ENCODE data around the gene KNSTRN.

KNSTRN gene

DNA sequence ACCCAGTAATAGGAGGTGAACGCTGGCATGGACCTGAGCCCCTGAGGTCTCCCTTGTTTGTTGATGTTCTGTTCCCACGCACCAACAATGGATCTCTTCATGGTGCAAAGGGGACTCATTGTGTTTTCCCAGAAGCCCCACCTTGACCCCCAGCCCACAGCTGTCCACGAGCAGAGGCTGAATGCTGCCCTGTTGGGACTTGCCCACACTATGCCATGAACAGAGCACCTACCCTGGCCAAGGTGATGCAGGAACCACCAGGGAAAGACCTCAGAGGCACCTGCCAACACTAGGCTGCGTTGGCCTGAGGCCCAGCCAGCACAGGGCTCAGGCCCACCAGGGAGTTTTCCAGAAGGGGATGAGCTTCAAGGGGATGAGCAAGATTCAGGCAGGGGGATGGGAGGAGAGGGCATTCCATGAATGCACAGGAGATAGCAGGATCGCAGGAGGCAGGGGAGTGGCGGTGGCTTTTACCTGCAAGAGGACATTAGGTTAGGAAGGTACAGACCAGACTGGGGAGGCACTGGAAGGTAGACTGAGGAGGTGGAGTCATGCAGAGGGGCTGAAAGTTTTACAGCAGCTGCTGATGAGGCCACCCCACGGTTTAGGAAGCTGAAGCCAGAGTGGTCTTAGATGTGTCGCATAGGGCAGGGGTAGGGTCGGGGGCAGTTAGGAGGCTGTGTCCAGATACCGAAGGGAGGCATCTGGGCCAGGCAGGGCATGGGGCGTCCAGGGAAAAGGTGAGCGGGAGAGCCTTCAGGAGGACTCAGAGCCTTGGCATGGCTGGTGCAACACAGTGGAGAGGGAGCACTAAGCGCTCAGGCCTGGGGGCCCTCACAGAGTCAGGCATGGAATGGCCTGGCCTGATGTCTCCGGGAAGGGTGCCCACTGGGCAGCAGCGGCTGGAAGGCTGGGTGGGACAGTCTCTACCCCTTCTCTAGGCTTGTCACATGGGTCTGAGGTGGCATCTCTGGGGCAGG lies 35.7 kb upstream of the KNSTRN start:
- H3K27ac ChIP-seq, result no peak overlapping the region
- no peak for TF ChIP-seq ZFX (IDR thresholded peaks at IDR 0.05; ENCODE audit: borderline replicate concordance)
- TF ChIP-seq, protein P1, sequence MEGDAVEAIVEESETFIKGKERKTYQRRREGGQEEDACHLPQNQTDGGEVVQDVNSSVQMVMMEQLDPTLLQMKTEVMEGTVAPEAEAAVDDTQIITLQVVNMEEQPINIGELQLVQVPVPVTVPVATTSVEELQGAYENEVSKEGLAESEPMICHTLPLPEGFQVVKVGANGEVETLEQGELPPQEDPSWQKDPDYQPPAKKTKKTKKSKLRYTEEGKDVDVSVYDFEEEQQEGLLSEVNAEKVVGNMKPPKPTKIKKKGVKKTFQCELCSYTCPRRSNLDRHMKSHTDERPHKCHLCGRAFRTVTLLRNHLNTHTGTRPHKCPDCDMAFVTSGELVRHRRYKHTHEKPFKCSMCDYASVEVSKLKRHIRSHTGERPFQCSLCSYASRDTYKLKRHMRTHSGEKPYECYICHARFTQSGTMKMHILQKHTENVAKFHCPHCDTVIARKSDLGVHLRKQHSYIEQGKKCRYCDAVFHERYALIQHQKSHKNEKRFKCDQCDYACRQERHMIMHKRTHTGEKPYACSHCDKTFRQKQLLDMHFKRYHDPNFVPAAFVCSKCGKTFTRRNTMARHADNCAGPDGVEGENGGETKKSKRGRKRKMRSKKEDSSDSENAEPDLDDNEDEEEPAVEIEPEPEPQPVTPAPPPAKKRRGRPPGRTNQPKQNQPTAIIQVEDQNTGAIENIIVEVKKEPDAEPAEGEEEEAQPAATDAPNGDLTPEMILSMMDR (IDR thresholded peaks at IDR 0.05), result no peak

DNA sequence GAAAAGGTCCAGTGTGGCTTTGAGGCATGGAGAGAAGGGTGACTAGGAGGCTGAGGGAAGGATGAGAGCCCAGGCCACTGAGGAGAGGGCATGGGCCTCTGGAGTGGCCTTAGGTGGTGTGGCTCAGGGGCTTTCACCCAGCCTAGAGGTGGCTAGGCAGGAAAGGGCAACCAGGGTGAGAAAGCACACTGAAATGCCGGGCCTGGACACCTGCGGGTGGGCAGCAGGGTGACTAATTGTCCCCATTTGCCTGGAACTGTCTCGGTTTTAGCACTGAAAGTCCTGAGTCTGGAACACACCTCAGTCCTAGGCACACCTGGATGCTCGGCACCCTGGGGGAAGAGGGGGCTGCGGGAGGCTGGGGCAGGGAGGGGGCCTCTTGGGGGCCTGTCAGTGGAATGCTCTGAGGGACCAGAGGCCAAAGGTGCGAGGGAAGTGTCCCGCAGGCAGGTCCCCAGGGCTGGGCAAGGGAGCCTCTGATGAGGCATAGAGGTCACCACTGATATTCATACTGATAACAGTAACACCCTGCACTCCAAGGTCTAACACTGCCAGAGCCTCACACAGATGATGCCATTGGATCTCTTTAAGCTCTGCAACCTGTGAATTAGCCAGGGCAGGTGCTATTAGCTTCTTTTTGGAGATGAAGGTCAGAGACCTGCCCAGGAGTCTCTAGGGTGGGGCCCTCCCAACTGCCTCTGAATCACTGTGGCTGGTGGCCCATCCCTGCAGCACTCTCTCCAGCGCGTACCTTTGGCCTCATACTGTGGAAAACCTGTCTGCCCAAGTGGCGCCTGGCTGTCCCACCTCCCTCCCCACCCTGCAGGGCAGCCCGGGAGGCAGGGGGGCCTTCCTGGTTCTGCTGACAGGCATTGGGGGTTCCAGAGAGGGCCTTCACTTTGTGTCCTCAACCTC lies 34.7 kb upstream of the KNSTRN start:
- H3K27ac ChIP-seq, result no peak overlapping the region
- TF ChIP-seq, protein P1 (IDR thresholded peaks at IDR 0.05), result no peak
- TF ChIP-seq ZFX (IDR thresholded peaks at IDR 0.05; ENCODE audit: borderline replicate concordance), result no peak

DNA sequence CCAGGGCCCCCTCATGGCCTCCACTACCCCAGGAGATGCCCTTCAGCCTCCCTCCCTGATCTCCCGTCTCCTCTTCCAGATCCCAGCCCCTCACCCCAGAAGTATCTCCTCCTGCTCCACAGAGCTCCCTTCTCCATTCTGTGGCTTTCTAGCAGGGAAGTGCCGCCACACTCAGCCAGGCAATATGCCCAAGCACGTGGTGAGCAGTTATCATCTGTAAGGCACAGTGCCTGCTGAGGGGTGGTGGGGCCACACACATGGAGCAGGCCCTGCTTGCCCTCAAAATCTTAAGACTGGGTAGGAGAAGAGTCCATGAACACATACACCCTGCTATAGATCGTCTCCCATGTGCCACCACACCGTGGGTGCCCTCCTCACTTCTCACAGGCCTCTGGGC lies 34.0 kb upstream of the KNSTRN start:
- H3K27ac ChIP-seq, result no peak overlapping the region
- TF ChIP-seq ZFX (IDR thresholded peaks at IDR 0.05; ENCODE audit: borderline replicate concordance), result no peak
- TF ChIP-seq, protein P1 (IDR thresholded peaks at IDR 0.05), result no peak

DNA sequence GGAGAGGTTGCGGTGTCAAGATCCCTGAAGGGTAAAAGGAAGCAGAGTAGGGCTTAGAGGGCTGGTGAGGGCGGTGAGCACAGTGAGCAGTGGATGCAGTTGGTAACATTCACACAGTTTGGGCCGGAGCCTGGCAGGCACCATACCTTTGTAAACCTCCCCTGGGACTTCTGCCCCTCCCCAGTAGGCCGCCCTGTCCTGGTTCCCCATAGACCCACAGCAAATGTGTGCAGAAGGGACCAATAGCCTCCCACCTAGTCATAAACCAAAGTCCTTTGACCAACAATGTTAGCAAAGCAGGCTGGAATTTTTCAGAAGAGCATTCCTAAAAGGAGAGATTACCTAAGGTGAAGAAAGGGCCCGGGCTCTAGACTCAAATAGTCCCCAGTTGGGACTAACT lies 33.4 kb upstream of the KNSTRN start:
- H3K27ac ChIP-seq, result no peak overlapping the region
- no peak for TF ChIP-seq ZFX (IDR thresholded peaks at IDR 0.05; ENCODE audit: borderline replicate concordance)
- TF ChIP-seq, protein P1 (IDR thresholded peaks at IDR 0.05), result no peak

DNA sequence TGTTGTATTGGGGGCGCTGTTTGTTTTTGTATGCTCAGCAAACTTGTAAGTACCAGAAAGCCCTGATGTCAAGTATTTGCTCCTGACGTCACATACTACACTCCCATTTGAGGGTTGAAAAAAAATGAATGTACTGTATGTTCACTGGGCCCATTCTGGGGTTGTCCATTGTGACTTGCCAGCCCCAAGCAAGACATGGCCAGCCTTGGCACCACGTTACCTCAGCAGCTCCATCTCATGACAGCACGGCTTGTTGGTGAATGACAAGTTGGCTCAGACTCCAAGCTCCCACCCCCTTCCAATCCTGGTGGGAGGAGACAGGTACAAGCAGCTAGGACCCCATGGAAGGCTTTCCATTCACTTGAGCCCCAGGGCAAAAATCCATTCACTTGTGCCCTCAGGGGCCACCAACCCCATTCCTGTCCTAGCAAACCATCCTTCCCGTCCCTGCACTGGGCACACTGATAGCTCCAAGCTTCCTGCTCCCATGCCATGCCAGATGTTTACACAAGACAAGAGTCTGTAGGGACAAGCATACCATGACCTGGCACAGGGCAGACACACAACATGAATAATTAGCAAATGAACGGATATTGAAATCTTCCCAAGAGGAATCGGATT lies 30.1 kb upstream of the KNSTRN start:
- TF ChIP-seq, protein P1 (IDR thresholded peaks at IDR 0.05), result 0 out of 2 replicates have a peak, but pooled peaks have one; percentile 3
- TF ChIP-seq ZFX (IDR thresholded peaks at IDR 0.05; ENCODE audit: borderline replicate concordance), result no peak
- peak overlapping the region; percentile 83 for H3K27ac ChIP-seq

DNA sequence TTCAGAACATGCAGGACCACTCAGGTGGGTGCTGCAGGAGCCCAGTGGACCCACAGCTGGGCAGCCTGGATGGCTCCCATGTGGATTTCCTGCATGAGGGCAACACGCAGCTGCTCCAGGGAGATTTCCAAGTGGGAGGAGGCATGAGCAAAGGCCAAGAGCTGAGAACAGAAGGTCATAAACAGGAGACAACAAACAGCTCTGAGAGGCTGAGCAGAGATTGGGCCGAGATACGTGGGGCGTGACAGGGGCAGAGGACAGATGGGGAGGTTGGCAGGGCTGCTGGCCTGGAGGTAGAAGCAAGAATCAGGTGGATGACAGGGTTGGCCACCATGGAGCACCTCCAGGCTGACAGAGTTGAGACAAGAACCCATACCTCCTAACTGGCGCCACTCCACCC lies 28.8 kb upstream of the KNSTRN start:
- H3K27ac ChIP-seq, result peak overlapping the region; percentile 83
- TF ChIP-seq, protein P1 (IDR thresholded peaks at IDR 0.05), result no peak
- no peak for TF ChIP-seq ZFX (IDR thresholded peaks at IDR 0.05; ENCODE audit: borderline replicate concordance)
